Lung (tissue), 12 donors: Measurements from ENCODE around the gene GOLGA1. TPM values are rescaled to one million over a fixed set of nuclear protein-coding genes. Genes with fewer than 3 reads are reported as not detected.

Source experiments
- ATAC-seq: fragments of 200-7000 bp; cut with Tn5 transposase; one replicate; pipeline ENCODE4 v1.9.1; 2020; ENCODE audit warnings: moderate number of reproducible peaks; ENCODE audit not compliant: insufficient read depth, low FRiP score
- DNase-seq, 3 donors: peaks; one replicate each; pipeline ENCODE4 v3.0.0-alpha.2; 2013 to 2017
- H3K27ac ChIP-seq, 2 donors: one replicate each; pipeline ENCODE4 v1.5.1; 2013; ENCODE audit warnings: mild to moderate bottlenecking in 2 of 2, moderate library complexity in 2 of 2, control low read depth in 1 of 2, inconsistent platforms in 1 of 2, low read depth in 1 of 2, low read length in 1 of 2
- H3K27me3 ChIP-seq, 3 donors: one replicate each; pipeline ENCODE4 v1.5.1; 2013; ENCODE audit warnings: low read length in 2 of 3; ENCODE audit not compliant: control insufficient read depth in 3 of 3, insufficient read depth in 3 of 3
- H3K36me3 ChIP-seq, 4 donors: one replicate each; pipeline ENCODE4 v1.5.1; 2013; ENCODE audit warnings: low read length in 4 of 4, mild to moderate bottlenecking in 1 of 4, moderate library complexity in 1 of 4; ENCODE audit not compliant: control insufficient read depth in 4 of 4, insufficient read depth in 4 of 4
- H3K4me1 ChIP-seq, 5 donors: one replicate each; pipeline ENCODE4 v1.5.1; 2013; ENCODE audit warnings: low read length in 5 of 5, mild to moderate bottlenecking in 2 of 5, moderate library complexity in 1 of 5; ENCODE audit not compliant: control insufficient read depth in 5 of 5, insufficient read depth in 5 of 5
- H3K4me3 ChIP-seq: one replicate; pipeline ENCODE4 v1.5.1; 2013; ENCODE audit warnings: mild to moderate bottlenecking, control low read depth, moderate library complexity
- H3K9ac ChIP-seq, 2 donors: one replicate each; pipeline ENCODE4 v1.5.1; 2013; ENCODE audit warnings: low read length in 2 of 2, control low read depth in 1 of 2; ENCODE audit not compliant: insufficient read depth in 1 of 2
- H3K9me3 ChIP-seq, 4 donors: one replicate each; pipeline ENCODE4 v1.5.1; 2013; ENCODE audit warnings: low read length in 3 of 4, mild to moderate bottlenecking in 1 of 4, moderate library complexity in 1 of 4; ENCODE audit not compliant: control insufficient read depth in 4 of 4, insufficient read depth in 3 of 4
- WGBS, 2 donors: extraction: QIAGEN DNeasy Blood & Tissue Kit; methylation state at CpG; one replicate each; pipeline ENCODE4 v1.1.7; 2013; 5-methylcytosine and 5-hydroxymethylcytosine counted together
- polyA plus RNA-seq, 2 donors: library from polyadenylated mRNA; stranded (reverse); fragments of 200-250 nt; gene quantifications; one replicate each; pipeline ENCODE4 v1.2.1, GENCODE V29; 2013
- total RNA-seq, 2 donors: library from RNA; depleted of rRNA in 1 of 2; stranded (reverse); fragments of >200 nt in 1 of 2; gene quantifications; one replicate each; pipeline ENCODE4 v1.2.1, GENCODE V29; 2014 to 2021
- TF ChIP-seq, protein P1 (sequence below): IDR thresholded peaks from 2 replicates; pipeline ENCODE4 v1.5.1; 2012; ENCODE audit warnings: mild to moderate bottlenecking; ENCODE audit errors: control extremely low read depth, extremely low read depth
- donor health status: control.
- donor health status: control.
- donor health status: Bipolar disorder and iron deficiency.
- donor health status: healthy.
- donor health status: DM: yes; HTN: yes; CAD: no.

GOLGA1 gene
- total and polyA plus RNA-seq, 4 donors = 6.2 to 20.4 (median 12.3) TPM

- Histone ChIP-seq H3K36me3 (peaks cover 0 to 11% (median under 1%) of the 10 kb centered on the region in 4 donors), H3K4me3 (no peak overlapping the region), H3K4me1 (no peaks in the 10 kb centered on the region), H3K9me3 (no peaks in the 10 kb centered on the region), H3K27ac (no peak overlapping the region), H3K27me3 (no peaks in the 10 kb centered on the region), H3K9ac (no peak overlapping the region)
- ATAC-seq (no peak), DNase-seq (no peak)
- TF ChIP-seq, protein P1, sequence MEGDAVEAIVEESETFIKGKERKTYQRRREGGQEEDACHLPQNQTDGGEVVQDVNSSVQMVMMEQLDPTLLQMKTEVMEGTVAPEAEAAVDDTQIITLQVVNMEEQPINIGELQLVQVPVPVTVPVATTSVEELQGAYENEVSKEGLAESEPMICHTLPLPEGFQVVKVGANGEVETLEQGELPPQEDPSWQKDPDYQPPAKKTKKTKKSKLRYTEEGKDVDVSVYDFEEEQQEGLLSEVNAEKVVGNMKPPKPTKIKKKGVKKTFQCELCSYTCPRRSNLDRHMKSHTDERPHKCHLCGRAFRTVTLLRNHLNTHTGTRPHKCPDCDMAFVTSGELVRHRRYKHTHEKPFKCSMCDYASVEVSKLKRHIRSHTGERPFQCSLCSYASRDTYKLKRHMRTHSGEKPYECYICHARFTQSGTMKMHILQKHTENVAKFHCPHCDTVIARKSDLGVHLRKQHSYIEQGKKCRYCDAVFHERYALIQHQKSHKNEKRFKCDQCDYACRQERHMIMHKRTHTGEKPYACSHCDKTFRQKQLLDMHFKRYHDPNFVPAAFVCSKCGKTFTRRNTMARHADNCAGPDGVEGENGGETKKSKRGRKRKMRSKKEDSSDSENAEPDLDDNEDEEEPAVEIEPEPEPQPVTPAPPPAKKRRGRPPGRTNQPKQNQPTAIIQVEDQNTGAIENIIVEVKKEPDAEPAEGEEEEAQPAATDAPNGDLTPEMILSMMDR = no peak
- 51 to 67% methylated on average over 2 of the region's 2 CpGs for WGBS, 2 donors
These were observed 34.2 kb upstream of the GOLGA1 start for GRCh38 chr9:124975131-124975530.

- Histone ChIP-seq H3K27ac (no peak overlapping the region), H3K9ac (no peak overlapping the region), H3K27me3 (no peaks in the 10 kb centered on the region), H3K4me3 (no peak overlapping the region), H3K36me3 (peaks cover 0 to 13% (median under 1%) of the 10 kb centered on the region in 4 donors), H3K4me1 (no peaks in the 10 kb centered on the region), H3K9me3 (no peaks in the 10 kb centered on the region)
- TF ChIP-seq, protein P1 = no peak
- ATAC-seq = no peak
- no peak for DNase-seq
- WGBS, 2 donors = 97% methylated on average over 6 of the region's 6 CpGs
These were observed 32.9 kb upstream of the GOLGA1 start for GRCh38 chr9:124973807-124974206.

GRCh38 chr9:124972241-124972770 lies 31.4 kb upstream of the GOLGA1 start:
- H3K27me3 ChIP-seq = no peaks in the 10 kb centered on the region
- peaks cover 0 to 12% (median 2%) of the 10 kb centered on the region in 4 donors for H3K36me3 ChIP-seq
- WGBS, 2 donors = 92 to 98% methylated on average over 2 of the region's 2 CpGs
- no peak overlapping the region for H3K27ac ChIP-seq
- TF ChIP-seq, protein P1 = no peak
- no peak overlapping the region for H3K9ac ChIP-seq
- no peaks in the 10 kb centered on the region for H3K9me3 ChIP-seq
- H3K4me3 ChIP-seq = no peak overlapping the region
- no peak for DNase-seq
- no peak for ATAC-seq
- H3K4me1 ChIP-seq = no peaks in the 10 kb centered on the region

DNA sequence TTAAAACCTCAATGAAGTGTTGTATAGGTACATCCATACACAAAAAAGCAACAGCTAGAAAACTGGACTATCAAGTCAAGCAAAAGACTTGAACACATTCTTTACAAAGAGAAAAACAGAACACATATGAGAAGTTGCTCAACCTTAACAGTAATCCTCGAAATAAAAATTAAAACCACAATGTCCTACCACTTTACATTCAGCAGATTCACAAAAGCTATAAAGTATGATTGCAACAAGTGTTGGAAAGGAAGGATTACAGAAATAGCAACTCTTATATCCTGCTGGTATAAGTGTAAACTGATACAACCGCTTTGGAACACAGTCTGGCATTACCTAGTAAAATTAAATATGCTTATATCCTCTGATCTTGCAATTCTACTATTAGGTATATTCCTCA lies 28.5 kb upstream of the GOLGA1 start:
- no peaks in the 10 kb centered on the region for H3K27me3 ChIP-seq
- no peaks in the 10 kb centered on the region for H3K9me3 ChIP-seq
- DNase-seq (no peak), ATAC-seq (no peak)
- no peak overlapping the region for H3K9ac ChIP-seq
- TF ChIP-seq, protein P1 = no peak
- WGBS, 2 donors = 37 to 63% methylated on average over 2 of the region's 2 CpGs
- no peak overlapping the region for H3K4me3 ChIP-seq
- peaks cover 0 to 11% (median 3%) of the 10 kb centered on the region in 4 donors for H3K36me3 ChIP-seq
- no peaks in the 10 kb centered on the region for H3K4me1 ChIP-seq
- no peak overlapping the region for H3K27ac ChIP-seq
